ENCODE data around the gene D2HGDH.

The D2HGDH gene

GRCh38 chr2:241808051-241808720 is 73.8 kb downstream of the D2HGDH start:
- Histone ChIP-seq H3K36me3 (ENCODE audit: control insufficient read depth in 4 of 4, insufficient read depth in 4 of 4, low read length in 3 of 4) (no peaks in the 10 kb centered on the region), H3K4me1 (ENCODE audit: control extremely low read depth in 1 of 4, control insufficient read depth in 4 of 4, insufficient read depth in 4 of 4, low read length in 3 of 4) (peaks cover 0 to 32% (median 18%) of the 10 kb centered on the region in 4 experiments), H3K27ac (ENCODE audit: insufficient read depth in 1 of 2, low read depth in 1 of 2, low read length in 2 of 2, poor library complexity in 1 of 2, severe bottlenecking in 2 of 2) (no peak overlapping the region), H3K9me3 (ENCODE audit: control extremely low read depth in 1 of 5, control insufficient read depth in 4 of 5, insufficient read depth in 2 of 5, low read depth in 1 of 5, low read length in 4 of 5) (no peaks in the 10 kb centered on the region), H3K4me3 (ENCODE audit: control insufficient read depth in 1 of 7, extremely low read depth in 1 of 7, insufficient read depth in 4 of 7, low read depth in 2 of 7, low read length in 6 of 7) (no peak overlapping the region), H3K27me3 (replicated peaks in 2 of 5; ENCODE audit: control insufficient read depth in 4 of 5, insufficient read depth in 5 of 5, low read length in 4 of 5) (peaks cover 0 to 18% (median 6%) of the 10 kb centered on the region in 5 experiments)
- WGBS (ENCODE audit: insufficient coverage) = 92% methylated on average over 15 of the region's 17 CpGs
- POLR2A ChIA-PET = interaction anchor here (0.6 kb wide), 1 partner anchor 51 kb away, joined by 7 read pairs; no protein-coding TSS in a partner anchor
- no peak for DNase-seq
- CTCF ChIA-PET = interaction anchor here (1.1 to 1.4 kb wide), 2 partner anchors 12 to 31 kb away, joined by 3 read pairs; no protein-coding TSS in a partner anchor

GRCh38 chr2:241808721-241809382 is 74.4 kb downstream of the D2HGDH start, which contains the start of gene NEU4:
TSS of gene NEU4 (plus strand) at chr2:241809193. CDS start at chr2:241814485, 5,292 bp downstream.
- POLR2A ChIA-PET = interaction anchor here (0.6 kb wide), 1 partner anchor 51 kb away, joined by 7 read pairs; no protein-coding TSS in a partner anchor

GRCh38 chr2:241809383-241810306 is 75.2 kb downstream of the D2HGDH start:
- 91% methylated on average over 27 of the region's 29 CpGs for WGBS (ENCODE audit: insufficient coverage)
- ChIA-PET POLR2A (no interaction called here), CTCF (interaction anchor here (1.1 to 1.5 kb wide), 2 partner anchors 26 to 29 kb away, joined by 3 to 6 read pairs; no protein-coding TSS in a partner anchor)
- peaks cover 0 to 3% (median 0%) of the 10 kb centered on the region in 5 experiments for H3K27me3 ChIP-seq (replicated peaks in 2 of 5; ENCODE audit: control insufficient read depth in 4 of 5, insufficient read depth in 5 of 5, low read length in 4 of 5)
- no peaks in the 10 kb centered on the region for H3K9me3 ChIP-seq (ENCODE audit: control extremely low read depth in 1 of 5, control insufficient read depth in 4 of 5, insufficient read depth in 2 of 5, low read depth in 1 of 5, low read length in 4 of 5)
- no peak overlapping the region for H3K4me3 ChIP-seq (ENCODE audit: control insufficient read depth in 1 of 7, extremely low read depth in 1 of 7, insufficient read depth in 4 of 7, low read depth in 2 of 7, low read length in 6 of 7)
- peaks cover 0 to 28% (median 8%) of the 10 kb centered on the region in 4 experiments for H3K4me1 ChIP-seq (ENCODE audit: control extremely low read depth in 1 of 4, control insufficient read depth in 4 of 4, insufficient read depth in 4 of 4, low read length in 3 of 4)
- H3K27ac ChIP-seq (ENCODE audit: insufficient read depth in 1 of 2, low read depth in 1 of 2, low read length in 2 of 2, poor library complexity in 1 of 2, severe bottlenecking in 2 of 2) = no peak overlapping the region
- H3K36me3 ChIP-seq (ENCODE audit: control insufficient read depth in 4 of 4, insufficient read depth in 4 of 4, low read length in 3 of 4) = no peaks in the 10 kb centered on the region
- DNase-seq = no peak

More at GRCh38 chr2:241808721-241809382, 74.4 kb downstream of the D2HGDH start, which contains the start of gene NEU4:
- no peak for DNase-seq
- Histone ChIP-seq H3K27ac (ENCODE audit: insufficient read depth in 1 of 2, low read depth in 1 of 2, low read length in 2 of 2, poor library complexity in 1 of 2, severe bottlenecking in 2 of 2) (no peak within 1 kb of the TSS), H3K9me3 (ENCODE audit: control extremely low read depth in 1 of 5, control insufficient read depth in 4 of 5, insufficient read depth in 2 of 5, low read depth in 1 of 5, low read length in 4 of 5) (no peaks in the 10 kb centered on the region), H3K4me1 (ENCODE audit: control extremely low read depth in 1 of 4, control insufficient read depth in 4 of 4, insufficient read depth in 4 of 4, low read length in 3 of 4) (peaks cover 0 to 31% (median 13%) of the 10 kb centered on the region in 4 experiments), H3K36me3 (ENCODE audit: control insufficient read depth in 4 of 4, insufficient read depth in 4 of 4, low read length in 3 of 4) (no peaks in the 10 kb centered on the region), H3K4me3 (ENCODE audit: control insufficient read depth in 1 of 7, extremely low read depth in 1 of 7, insufficient read depth in 4 of 7, low read depth in 2 of 7, low read length in 6 of 7) (no peak within 1 kb of the TSS), H3K27me3 (replicated peaks in 2 of 5; ENCODE audit: control insufficient read depth in 4 of 5, insufficient read depth in 5 of 5, low read length in 4 of 5) (peaks cover 0 to 11% (median 6%) of the 10 kb centered on the region in 5 experiments)
- 93% methylated on average over 28 of the region's 31 CpGs for WGBS (ENCODE audit: insufficient coverage)
- CTCF ChIA-PET = interaction anchor here (1.1 to 1.4 kb wide), 2 partner anchors 12 to 30 kb away, joined by 3 read pairs; no protein-coding TSS in a partner anchor

- POLR2A ChIA-PET = no interaction called here
- CTCF ChIA-PET = interaction anchor here (1.5 kb wide), 1 partner anchor 25 kb away, joined by 6 read pairs; no protein-coding TSS in a partner anchor
Observed at GRCh38 chr2:241810307-241811200, 76.1 kb downstream of the D2HGDH start.

GRCh38 chr2:241811201-241811951 is 76.9 kb downstream of the D2HGDH start:
- H3K36me3 ChIP-seq (ENCODE audit: control insufficient read depth in 4 of 4, insufficient read depth in 4 of 4, low read length in 3 of 4) = no peaks in the 10 kb centered on the region
- H3K4me1 ChIP-seq (ENCODE audit: control extremely low read depth in 1 of 4, control insufficient read depth in 4 of 4, insufficient read depth in 4 of 4, low read length in 3 of 4) = peaks cover 0 to 35% (median 5%) of the 10 kb centered on the region in 4 experiments
- no peak overlapping the region for H3K27ac ChIP-seq (ENCODE audit: insufficient read depth in 1 of 2, low read depth in 1 of 2, low read length in 2 of 2, poor library complexity in 1 of 2, severe bottlenecking in 2 of 2)
- H3K27me3 ChIP-seq (replicated peaks in 2 of 5; ENCODE audit: control insufficient read depth in 4 of 5, insufficient read depth in 5 of 5, low read length in 4 of 5) = no peaks in the 10 kb centered on the region
- no peaks in the 10 kb centered on the region for H3K9me3 ChIP-seq (ENCODE audit: control extremely low read depth in 1 of 5, control insufficient read depth in 4 of 5, insufficient read depth in 2 of 5, low read depth in 1 of 5, low read length in 4 of 5)
- 95% methylated on average over 27 of the region's 27 CpGs for WGBS (ENCODE audit: insufficient coverage)
- ChIA-PET POLR2A (no interaction called here), CTCF (no interaction called here)
- no peak overlapping the region for H3K4me3 ChIP-seq (ENCODE audit: control insufficient read depth in 1 of 7, extremely low read depth in 1 of 7, insufficient read depth in 4 of 7, low read depth in 2 of 7, low read length in 6 of 7)
- no peak for DNase-seq

More at GRCh38 chr2:241810307-241811200, 76.1 kb downstream of the D2HGDH start:
- no peaks in the 10 kb centered on the region for H3K27me3 ChIP-seq (replicated peaks in 2 of 5; ENCODE audit: control insufficient read depth in 4 of 5, insufficient read depth in 5 of 5, low read length in 4 of 5)
- no peaks in the 10 kb centered on the region for H3K9me3 ChIP-seq (ENCODE audit: control extremely low read depth in 1 of 5, control insufficient read depth in 4 of 5, insufficient read depth in 2 of 5, low read depth in 1 of 5, low read length in 4 of 5)
- no peaks in the 10 kb centered on the region for H3K36me3 ChIP-seq (ENCODE audit: control insufficient read depth in 4 of 4, insufficient read depth in 4 of 4, low read length in 3 of 4)
- peaks cover 0 to 28% (median 5%) of the 10 kb centered on the region in 4 experiments for H3K4me1 ChIP-seq (ENCODE audit: control extremely low read depth in 1 of 4, control insufficient read depth in 4 of 4, insufficient read depth in 4 of 4, low read length in 3 of 4)
- 92% methylated on average over 21 of the region's 28 CpGs for WGBS (ENCODE audit: insufficient coverage)
- H3K27ac ChIP-seq (ENCODE audit: insufficient read depth in 1 of 2, low read depth in 1 of 2, low read length in 2 of 2, poor library complexity in 1 of 2, severe bottlenecking in 2 of 2) = no peak overlapping the region
- no peak overlapping the region for H3K4me3 ChIP-seq (ENCODE audit: control insufficient read depth in 1 of 7, extremely low read depth in 1 of 7, insufficient read depth in 4 of 7, low read depth in 2 of 7, low read length in 6 of 7)
- DNase-seq = no peak
